CD4-positive, alpha-beta T cell treated with Interleukin-17A for 4 hours (primary cell): ENCODE measurements around the gene TMED5.
"Not testable (repeated sequence)": the region's sequence is repeated elsewhere in the genome, so short reads cannot be mapped to it uniquely, and the experiment has no call there.

ENCODE experiments used
- DNase-seq: peaks from one replicate; pipeline ENCODE4 v3.0.0-alpha.2; 2020; ENCODE audit warnings: mixed read lengths

The TMED5 gene

DNA sequence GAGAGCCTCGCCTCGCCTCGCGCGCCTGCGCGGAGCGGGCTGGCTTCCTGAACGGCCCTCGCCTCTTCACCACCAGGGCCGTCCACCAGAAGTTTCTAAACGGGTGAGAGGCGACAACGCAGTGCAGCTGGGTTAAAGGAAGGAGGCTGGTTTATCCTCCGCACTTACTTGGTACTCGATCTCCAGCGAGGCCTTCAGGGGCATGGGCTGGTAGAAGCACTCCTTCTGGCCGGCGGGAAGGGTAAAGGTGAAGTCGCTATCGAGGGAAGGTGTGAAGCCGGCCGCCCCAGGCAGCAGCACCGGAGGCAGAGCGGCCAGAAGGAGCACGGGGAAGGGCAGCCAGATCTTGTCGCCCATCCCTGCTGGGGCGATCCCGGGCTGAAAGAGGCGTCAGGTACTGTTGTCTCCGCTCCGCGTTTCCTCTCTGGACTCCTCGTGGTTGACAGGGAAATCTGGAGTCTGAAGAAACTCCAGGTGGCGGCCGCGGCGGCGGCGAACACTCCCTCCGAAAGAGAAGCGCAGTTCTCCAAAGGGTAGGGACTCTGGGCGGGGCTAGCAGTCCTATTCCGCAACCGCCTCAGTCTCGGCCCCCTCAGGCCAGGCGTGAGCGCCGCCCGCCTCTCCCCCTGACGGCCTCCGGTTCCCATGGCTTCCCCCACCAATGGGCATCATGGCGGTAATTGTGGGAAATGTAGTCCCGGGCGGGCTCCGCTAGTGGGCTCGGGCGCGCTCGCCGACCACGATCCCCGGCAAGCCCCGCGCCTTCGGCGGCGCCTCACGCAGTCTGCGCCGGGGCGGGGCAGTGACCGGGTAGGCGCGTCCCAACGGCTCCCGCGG lies at the start of gene TMED5:
TSS of gene TMED5 (minus strand) at position 528 of the 837 bp plus-strand sequence. CDS start at position 357, 171 bp downstream.
- peak; percentile 95 for DNase-seq

DNA sequence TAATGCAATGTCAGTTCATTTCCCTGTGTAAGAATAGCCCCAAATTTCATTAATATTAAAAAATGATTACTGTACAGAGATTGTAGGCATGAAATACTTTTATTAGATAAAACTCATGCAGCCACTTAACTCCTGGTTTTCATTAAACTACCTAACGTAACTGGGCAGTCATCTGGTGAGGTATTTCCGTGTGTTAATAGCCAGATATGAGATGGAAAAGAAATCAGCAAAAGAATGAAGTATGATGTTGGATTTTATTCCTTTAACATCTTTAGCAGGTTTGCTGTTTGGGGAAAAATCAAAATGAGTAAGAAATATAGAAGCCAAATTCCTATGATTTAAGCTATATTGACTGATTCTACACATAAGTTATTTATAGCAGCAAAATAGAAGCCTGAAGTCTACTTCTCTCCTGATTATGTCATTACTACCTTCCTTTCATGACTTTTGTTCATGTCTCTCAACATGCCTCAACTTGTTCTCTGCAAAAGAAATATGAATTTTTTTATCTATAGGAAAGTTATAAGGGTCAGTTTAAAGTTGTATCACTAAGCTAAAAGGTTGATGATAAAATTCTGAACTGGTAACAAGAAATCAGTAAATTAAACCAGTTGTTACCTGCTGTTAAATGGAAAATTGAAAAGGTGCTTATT lies 42.9 kb upstream of the TMED5 start:
- DNase-seq, result no peak

DNA sequence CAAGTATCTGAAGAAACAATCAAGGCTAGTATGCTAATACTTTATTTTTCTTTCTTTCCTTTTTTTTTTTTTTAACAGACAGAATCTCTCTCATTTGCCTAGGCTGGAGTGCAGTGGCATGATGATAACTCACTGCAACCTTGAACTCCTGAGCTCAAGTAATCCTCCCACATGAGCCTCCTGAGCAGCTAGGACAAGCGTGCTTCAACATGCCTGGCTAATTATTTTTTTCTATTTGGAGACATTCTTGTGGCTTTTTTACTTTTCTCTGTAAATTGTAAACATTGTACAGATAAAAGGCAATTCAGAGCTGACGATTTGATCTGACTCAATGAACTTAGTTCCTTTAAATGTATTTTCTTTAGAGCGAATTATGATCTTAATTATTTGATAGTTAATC lies 41.7 kb upstream of the TMED5 start:
- no peak for DNase-seq

DNA sequence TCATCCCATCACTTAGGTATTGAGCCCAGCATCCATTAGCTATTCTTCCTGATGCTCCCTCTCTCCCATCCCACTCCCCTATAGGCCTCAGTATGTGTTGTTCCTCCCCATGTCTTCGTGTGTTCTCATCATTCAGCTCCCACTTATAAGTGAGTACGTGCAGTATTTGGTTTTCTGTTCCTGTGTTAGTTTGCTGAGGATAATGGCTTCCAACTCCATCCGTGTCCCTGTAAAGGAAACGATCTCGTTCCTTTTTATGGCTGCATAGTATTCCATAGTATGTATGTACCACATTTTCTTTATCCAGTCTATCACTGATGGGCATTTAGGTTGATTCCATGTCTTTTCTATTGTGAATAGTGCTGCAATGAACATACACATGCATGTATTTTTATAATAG lies 40.5 kb upstream of the TMED5 start:
- not testable (repeated sequence) for DNase-seq

DNA sequence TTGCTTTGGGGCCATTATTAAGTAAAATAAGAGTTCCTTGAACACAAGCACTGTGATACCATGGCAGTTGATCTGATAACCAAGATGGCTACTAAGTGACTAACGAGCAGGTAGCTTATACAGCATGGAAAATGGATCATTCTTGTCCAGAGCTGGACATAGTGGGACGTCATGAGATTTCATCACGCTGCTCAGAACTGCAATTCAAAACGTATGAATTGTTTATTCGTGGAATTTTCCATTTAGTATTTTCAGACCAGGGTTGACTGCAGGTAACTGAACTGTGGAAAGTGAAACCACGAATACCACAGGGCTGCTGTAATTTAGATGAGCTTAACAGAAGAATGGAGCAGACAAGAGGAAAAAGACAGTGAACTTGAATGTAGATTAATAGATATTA lies 39.2 kb upstream of the TMED5 start:
- DNase-seq, result no peak

DNA sequence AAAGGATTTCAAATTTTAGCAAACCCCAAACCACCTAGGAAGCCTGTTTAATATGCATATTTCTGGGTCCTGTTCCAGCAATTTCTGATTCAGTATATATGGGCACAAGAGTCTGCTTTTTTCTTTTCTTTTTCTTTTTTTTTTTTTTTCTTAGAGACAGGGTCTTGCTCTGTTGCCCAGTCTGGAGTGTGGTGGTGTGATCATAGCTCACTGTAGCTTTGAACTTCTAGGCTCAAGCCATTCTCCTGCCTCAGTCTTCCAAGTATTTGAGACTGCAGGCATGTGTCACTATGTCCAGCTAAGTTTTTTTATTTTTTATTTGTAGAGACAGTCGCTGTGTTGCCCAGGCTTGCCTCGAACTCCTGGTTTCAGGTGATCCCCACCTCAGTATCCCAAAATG lies 35.1 kb upstream of the TMED5 start:
- DNase-seq, result no peak

DNA sequence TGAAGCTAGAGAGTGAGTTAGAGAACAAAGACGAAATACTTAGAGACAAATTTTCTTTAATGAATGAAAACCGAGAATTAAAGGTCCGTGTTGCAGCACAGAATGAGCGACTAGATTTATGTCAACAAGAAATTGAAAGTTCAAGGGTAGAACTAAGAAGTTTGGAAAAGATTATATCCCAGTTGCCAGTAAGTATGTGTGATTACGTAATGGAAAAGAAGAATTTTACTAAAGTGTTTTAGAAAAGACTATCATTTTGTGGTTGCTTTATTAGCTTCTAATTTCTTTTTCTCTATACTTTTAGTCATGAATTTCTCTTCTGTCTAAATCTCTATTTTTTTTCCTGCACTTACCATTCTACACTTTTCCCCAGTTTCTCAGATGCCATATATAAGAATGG lies 27.0 kb upstream of the TMED5 start:
- no peak for DNase-seq

DNA sequence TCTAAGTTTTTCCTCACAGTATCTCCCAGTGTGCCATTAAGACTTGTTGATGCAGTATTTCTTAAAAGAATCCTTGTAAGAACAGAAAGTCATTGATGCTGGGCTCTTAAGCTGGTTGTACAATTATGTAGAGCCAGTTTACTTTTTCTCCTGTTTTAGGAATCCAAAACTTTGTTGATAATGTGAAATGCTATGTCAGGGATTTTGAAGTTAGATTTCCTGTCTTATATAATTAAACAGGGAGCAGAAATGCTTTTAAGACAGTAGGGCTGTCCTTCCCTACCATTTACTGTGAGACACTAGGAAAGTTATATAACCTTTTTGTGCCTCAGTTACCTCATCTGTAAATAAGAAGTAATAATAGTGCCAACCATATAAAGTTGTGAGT lies 26.3 kb upstream of the TMED5 start:
- DNase-seq, result no peak

DNA sequence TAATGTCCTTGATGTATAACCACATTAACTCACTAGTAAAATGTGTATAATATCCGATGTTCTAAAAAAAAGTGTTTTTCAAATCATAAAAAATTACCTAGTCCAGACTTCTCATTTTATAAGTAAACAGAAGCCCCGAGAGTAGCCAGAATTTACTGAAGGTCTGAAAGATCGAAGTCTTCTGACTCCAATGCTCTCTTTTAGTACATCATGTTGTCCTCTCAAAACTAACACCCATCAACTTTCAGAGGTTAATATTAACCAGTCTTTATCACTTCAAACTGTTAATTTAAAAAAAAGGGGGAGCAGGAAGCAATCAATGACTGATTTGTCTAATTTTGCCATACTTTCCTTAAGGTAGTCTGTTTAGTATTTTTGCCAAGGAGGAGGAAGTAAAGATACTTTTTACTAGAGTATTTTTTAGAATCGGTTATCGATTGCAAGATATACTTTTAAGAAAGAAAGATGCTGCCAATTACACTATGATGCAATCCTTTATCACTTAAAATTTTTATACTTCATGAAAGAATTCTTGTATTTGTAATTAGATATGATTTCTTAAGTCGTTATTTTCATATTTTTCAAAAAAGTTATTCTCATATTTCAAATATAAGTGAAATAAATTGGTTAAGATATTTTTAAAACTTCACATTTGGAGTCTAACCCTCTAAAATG lies 25.8 kb upstream of the TMED5 start:
- no peak for DNase-seq

DNA sequence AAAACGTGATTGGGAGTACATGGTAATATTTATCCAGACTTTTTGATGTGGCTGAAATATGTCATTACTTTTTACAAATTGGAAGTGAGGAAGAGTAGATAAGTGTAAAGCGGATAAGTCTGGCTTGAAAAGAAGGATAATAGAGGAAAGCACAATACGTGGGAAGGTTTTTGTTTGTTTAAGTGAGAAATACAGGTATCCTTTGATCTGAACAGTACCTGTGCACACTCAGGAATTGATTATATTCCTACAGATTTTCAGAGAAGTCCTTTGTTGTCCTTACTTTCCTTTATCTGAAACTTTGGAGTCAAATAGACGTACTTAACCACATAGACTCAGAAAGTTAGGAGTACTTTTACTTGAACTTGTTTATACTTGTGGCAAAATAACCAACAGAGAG lies 20.5 kb upstream of the TMED5 start:
- DNase-seq, result no peak

DNA sequence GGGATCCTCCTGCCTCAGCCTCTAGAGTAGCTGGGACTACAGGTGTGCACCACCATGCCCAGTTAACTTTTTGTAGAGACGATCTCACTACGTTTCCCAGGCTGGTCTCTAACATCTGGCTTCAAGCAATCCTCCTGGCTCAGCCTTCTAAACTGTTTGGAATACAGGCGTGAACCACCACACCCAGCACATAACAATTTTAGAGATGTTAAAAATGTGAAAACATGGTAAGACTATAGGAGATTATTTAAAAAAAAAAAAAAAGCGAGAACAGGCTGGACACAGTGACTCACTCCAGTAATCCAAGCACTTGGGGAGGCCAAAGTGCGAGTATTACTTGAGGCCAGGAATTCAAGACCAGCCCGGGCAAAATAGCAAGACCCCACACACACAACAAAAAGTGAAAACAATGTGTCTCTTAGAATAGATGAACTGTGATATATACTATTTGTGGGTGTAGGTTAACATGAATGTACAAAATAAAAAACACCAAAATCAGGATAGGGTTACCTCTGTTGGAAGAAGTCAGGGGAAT lies 19.9 kb upstream of the TMED5 start:
- no peak for DNase-seq

DNA sequence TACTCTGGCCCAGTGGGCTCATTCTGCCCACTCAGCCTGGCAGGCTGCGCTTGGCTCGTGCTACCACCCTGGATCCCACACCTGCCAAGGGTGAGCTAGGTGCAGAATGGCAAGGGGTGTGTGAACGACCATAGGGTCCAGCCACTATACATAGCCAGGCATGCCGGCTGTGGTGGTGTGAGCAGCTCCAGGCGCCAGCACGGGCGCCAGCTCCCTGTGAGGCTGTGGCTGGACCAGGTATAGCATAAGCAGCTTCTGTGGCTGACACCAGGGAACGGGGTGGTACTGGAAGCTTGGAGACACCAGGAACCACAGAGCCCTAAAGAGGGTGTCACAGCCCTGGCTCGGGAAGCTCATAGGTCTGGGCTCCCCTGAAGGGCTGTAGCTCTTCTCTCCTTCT lies 18.9 kb upstream of the TMED5 start:
- no peak for DNase-seq

DNA sequence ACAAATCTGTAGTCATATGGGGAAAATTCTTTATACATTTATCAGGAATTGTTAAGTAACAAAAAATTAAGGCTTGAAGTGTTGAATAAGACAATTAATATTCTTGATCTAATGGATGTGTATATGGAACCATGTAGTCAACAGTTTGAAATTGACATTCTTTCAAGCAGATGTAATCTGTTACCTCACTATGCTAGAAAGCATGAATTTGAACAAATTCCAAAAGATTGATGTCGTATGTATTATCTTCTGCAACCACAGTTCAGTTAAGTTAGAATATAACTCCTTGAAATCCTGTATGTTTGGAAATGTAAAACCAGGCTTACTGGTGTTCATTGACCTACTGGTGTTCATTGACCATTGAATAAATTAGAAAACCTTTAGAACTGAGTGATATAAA lies 16.4 kb upstream of the TMED5 start:
- DNase-seq, result no peak

DNA sequence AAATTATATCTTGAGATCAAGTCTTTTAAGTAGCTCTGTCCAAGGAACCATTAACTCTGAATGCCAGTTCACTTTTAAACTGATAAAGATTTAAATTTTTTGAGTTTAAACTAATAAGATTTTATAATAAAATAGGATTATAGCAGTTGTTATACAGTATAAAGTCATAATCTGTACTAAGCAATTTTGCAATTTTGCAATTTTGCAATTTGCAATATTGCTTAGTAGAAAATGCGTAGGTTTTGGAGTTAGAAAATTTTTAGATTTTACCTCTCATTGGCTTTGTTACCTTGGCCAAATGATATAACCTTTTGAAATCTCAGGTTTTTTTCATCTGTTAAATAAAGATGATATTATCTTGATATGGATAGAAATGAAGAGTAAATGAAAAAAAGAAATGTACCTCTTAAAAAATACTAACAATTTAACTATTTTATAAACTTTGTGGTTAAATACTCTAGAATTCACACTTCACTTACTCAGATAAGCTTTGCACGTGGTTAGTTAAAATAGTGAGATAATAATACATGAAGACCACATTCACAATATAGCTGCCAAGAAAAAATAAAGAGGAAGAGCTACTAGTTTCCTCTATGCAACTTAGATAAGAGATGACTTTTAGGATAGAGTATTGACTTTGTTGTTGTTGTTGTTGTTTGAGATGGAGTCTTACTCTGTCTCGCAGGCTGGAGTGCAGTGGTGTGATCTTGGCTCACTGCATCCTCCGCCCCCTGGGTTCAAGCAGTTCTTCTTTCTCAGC lies 14.2 kb upstream of the TMED5 start:
- DNase-seq, result no peak

DNA sequence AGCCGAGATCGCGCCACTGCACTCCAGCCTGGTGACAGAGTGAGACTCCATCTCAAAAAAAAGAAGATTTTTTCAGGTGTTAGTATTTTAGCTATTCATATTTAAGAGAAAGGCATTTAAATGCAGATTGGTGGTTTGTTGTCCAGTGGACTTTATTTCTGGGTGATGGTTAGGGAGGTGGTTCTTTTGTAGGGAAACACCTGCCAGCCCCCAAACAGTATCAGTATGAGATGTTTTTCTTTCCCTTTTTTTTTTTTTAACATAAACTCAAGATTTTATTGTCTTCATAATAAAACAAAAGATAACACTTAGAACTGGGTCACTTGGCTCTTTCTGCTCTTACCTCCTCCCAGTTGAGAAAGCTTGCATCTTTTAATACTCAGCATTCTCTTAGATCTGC lies 10.2 kb upstream of the TMED5 start:
- no peak for DNase-seq

DNA sequence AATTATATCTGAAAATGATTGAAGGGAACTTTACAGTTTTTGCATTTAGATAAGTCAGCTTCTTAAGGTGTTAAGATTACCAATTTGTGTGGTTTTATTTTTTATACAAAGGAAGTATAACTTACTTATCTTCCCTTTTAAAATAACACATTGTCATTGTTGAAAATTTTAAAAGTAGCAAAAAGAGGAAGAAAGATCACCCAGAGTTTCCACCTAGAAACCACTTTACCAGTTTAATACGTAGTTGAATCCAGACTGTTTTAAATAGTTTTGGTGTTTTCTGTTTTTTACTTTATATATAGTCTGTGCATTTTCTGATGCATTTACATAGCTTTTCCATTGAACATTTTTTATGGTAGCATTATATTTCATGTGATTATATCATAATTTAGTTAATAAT lies 6.5 kb upstream of the TMED5 start:
- DNase-seq, result no peak

DNA sequence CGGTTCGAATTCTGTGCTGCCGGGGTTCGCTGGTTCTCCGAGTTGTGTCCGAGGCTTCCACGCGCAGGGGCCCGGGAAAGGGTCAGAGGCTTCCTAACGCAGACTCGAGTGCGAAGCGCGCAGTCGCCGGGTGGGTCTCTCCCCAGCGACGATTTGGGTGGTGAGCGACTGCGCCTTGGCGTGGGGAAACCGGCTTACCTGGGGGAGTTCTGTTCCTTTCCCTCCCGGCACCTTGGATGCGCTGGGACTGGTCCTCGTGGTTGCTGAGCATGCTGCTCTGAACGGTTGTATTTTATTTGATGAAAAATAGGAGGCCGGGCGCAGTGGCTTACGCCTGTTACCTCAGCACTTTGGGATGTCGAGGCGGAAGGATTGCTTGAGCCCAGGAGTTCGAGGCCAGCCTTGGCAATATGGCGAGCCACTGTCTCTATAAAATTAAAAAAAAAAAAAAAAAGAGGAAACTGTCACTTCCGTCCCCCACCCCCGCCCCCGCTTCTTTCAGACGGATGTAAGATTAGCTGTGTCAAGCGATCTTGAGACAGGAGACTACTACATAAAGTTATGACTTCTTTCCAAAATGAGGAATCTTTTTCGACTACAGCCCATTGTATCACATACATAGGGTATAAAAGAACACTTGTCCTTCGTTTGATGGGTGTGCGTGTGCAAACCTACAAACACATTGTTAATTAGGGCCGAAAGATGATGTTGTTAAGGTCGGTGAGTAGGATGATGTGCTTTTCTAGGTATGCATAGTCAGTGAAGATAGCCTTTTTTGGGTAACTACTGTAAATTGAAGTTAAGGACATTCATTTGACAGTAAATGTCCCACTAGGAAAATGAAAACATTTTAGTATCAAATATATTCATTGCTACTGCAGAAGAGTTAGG lies 755 bp upstream of the TMED5 start, which contains the start of gene CCDC18:
TSS of gene CCDC18 (plus strand) at position 2 of the 891 bp plus-strand sequence. CDS start 2,638 bp downstream, outside the sequence.
- peak; percentile 71 for DNase-seq

DNA sequence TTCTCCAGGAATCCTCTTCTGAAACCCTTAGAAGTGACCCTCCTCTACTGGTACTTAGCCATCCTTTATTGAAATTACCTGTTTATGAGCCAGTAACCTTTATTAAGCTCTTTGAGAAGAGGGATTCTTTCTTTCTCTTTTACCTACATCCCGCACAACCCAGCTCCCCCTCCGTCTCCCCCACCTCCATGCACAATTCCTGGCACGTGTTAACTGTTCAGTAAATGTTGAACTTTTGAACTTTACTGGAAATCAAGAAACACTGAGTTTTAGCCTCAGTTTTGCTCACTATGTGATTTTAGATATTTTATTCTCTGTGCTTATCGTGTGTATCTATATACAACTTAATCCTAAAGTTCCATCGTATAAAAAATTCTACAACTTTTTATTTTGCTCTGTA lies 1.8 kb downstream of the TMED5 start:
- no peak for DNase-seq

DNA sequence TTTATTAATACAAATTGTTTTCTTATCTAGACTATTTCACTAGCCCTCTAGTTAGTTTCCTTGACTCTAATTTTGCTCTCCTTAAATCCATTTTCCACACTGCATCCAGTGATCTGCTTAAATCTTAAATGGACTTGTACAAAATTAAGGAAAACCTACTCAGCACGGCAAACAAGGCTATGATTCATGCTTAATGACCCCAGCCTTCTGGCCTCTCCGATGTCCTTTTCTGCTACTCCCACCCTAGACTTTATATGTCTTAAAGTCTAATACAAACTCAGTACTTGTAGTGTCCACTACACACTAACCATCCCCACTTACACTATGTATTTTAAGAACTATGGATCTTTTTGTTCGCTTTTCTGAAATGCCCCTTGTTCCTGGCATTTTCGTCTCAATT lies 2.2 kb downstream of the TMED5 start:
- DNase-seq, result no peak

DNA sequence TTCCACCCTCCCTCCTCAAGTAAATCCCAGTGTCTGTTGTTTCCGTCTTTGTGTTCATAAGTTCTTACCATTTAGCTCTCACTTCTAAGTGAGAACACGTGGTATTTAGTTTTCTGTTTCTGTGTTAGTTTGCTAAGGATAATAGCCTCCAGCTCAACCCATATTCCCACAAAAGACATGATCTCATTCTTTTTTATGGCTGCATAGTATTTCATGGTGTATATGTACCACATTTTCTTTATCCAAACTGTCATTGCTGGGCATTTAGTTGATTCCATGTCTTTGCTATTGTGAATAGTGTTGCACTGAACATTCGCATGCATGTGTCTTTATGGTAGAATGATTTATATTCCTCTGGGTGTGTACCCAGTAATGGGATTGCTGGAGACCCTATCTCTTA lies 5.6 kb downstream of the TMED5 start:
- DNase-seq, result not testable (repeated sequence)

DNA sequence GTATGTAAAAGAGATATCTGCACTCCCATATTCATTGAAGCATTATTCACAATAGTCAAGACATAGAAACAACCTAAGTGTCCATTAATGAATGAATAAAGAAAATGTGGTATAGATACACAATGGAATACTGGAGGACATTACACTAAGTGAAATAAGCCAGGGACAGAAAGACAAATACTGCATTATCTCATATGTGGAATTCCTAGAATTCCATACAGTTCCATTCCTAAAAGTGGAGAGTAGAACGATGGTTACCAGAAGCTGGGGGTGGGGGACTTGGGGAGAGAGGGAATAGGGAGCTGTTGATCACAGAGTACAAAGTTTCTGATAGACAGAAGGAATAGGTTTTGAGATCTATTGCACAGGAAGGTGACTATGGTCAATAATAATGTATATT lies 7.4 kb downstream of the TMED5 start:
- no peak for DNase-seq

DNA sequence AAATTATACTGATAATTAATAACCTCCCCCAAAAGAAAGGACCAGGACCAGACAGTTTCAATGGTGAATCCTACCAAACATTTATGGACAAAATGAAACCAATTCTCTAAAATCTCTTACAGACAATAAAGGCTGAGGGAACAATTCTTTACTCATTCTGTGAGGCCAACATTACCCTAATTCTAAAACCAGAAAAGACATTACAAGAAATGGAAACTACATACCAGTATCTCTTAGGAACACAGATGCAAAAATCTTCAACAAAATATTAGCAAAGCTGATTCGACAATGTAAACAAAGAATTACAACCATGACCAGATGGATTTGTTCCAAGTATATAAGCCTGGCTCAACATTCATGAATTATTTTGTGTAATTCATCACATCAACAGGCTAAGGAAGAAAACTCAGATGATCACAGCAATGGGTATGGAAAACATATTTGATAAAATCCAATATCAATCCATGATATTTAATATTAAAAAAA lies 8.6 kb downstream of the TMED5 start:
- DNase-seq, result no peak
